GM21619 (cell line): ENCODE data around the gene TMEM181.

Experiments used
- ATAC-seq: cut with Tn5 transposase; IDR thresholded peaks from one replicate; pipeline ENCODE4 v1.9.1; 2021; ENCODE audit not compliant: unreplicated experiment

Gene TMEM181

GRCh38 chr6:158684311-158684710 lies 124.4 kb downstream of the TMEM181 start:
- ATAC-seq: no peak

- ATAC-seq: no peak
These were observed 124.9 kb downstream of the TMEM181 start for GRCh38 chr6:158684745-158685324.
